GM19099 (cell line): ENCODE data around the gene LTC4S.

Experiments
- POLR2A ChIP-seq: IDR thresholded peaks from 3 replicates; pipeline ENCODE4 v1.6.1; 2011; ENCODE audit warnings: low read depth; ENCODE audit not compliant: insufficient read length; ENCODE audit errors: extremely low read depth

The LTC4S gene

GRCh38 chr5:179822444-179822990 lies 28.7 kb downstream of the LTC4S start:
- TF ChIP-seq POLR2A, result no peak

GRCh38 chr5:179823937-179824744 lies 30.4 kb downstream of the LTC4S start:
- TF ChIP-seq POLR2A, result no peak

- no peak for TF ChIP-seq POLR2A
These were observed 30.9 kb downstream of the LTC4S start for GRCh38 chr5:179824745-179825112.

- TF ChIP-seq POLR2A, result no peak
These were observed 31.9 kb downstream of the LTC4S start for GRCh38 chr5:179825655-179826182.

- TF ChIP-seq POLR2A, result no peak
These were observed 33.9 kb downstream of the LTC4S start for GRCh38 chr5:179827680-179828079.

- no peak for TF ChIP-seq POLR2A
These were observed 35.1 kb downstream of the LTC4S start for GRCh38 chr5:179828756-179829421.

DNA sequence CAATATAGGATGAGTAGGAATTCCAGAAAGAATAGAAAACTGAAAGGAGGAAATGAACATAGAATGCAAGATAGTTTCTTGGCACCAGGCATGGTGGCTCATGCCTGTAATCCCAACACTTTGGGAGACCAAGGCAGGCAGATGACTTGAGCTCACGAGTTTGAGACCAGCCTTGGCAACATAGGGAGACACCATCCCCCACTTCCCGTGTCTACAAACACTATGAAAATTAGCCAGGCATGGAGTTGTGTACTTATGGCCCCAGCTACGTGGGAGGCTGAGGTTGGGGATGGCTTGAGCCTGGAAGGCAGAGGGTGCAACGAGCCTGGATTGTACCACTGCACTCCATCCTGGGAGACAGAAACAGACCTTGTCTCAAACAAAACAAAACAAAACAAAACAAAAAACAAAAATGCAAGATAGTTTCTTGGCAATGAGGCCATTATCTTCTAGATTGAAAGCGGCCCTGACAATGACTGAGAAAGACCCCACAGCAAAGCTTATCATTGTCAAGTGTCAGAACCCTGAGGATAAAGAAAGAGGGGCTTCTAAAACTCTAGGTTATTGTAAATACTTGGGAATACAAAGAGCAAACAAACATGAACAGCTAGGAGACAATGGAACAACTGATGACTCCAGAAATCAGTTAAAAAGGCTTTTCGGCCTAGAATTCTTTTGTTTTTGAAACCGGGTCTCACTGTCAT lies 36.1 kb downstream of the LTC4S start:
- no peak for TF ChIP-seq POLR2A

GRCh38 chr5:179830818-179831468 lies 37.2 kb downstream of the LTC4S start:
- TF ChIP-seq POLR2A, result no peak

GRCh38 chr5:179832039-179832745 lies 38.4 kb downstream of the LTC4S start:
- TF ChIP-seq POLR2A, result no peak

DNA sequence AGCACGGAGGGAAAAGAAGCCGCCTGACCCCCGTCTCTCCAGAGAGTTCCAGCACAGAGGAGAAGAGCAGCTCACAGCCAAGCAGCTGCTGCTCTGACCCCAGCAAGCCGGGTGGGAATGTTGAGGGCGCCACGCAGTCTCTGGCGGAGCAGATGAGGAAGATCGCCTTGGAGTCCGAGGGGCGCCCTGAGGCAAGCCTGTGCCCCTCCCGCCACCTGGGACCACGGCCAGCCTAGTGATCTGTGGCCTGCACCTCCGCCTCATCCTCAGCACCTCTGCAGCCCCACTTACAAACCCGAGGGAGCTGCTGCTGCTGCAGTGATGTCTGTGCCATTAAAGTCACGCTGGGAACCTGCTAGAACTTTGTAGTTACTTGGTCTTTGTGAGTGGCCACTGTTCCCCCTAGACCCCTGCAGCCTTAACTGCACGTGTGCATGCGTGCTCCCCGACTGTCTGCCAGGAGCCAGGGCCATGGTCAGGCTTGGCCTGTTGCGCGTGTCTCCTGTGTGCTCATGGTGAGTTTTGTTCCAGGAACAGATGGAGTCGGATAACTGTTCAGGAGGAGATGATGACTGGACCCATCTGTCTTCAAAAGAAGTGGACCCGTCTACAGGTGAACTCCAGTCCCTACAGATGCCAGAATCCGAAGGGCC lies 39.4 kb downstream of the LTC4S start:
- no peak for TF ChIP-seq POLR2A

- no peak for TF ChIP-seq POLR2A
These were observed 39.9 kb downstream of the LTC4S start for GRCh38 chr5:179833709-179834070.

DNA sequence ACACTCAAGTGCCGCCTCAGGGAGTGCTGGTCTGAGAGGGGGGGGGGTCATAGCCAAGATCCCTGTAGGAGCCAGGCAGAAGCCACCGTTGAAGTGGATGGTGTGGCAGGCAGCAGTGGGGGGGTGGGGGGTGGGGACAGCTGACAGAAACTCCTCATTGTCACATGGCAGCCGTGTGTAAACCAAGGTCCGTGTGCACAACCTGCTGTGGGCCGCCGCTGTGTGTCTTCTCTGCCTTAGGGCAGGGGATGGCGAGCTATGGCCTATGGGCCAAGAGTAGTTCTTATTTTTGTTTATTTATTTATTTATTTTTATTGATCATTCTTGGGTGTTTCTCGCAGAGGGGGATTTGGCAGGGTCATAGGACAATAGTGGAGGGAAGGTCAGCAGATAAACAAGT lies 40.3 kb downstream of the LTC4S start:
- TF ChIP-seq POLR2A, result no peak

DNA sequence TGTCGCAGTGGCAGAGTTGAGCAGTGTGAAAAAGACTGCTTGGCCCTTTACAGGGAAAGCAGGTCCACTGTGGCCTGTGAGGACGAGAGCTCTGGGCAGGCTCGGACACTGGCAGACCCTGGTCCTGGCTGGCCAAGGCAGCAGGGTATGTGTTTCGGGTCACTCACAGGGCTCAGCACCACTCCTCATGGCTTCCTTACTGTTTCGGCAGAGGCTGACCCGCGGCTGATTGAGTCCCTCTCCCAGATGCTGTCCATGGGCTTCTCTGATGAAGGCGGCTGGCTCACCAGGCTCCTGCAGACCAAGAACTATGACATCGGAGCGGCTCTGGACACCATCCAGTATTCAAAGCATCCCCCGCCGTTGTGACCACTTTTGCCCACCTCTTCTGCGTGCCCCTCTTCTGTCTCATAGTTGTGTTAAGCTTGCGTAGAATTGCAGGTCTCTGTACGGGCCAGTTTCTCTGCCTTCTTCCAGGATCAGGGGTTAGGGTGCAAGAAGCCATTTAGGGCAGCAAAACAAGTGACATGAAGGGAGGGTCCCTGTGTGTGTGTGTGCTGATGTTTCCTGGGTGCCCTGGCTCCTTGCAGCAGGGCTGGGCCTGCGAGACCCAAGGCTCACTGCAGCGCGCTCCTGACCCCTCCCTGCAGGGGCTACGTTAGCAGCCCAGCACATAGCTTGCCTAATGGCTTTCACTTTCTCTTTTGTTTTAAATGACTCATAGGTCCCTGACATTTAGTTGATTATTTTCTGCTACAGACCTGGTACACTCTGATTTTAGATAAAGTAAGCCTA lies 42.6 kb downstream of the LTC4S start:
- TF ChIP-seq POLR2A, result no peak
